Thyroid gland (tissue), 4 donors: ENCODE results near the gene CCDC90B.

Source experiments
- CTCF ChIP-seq, 6 experiments: fragments of 200-600 bp in 3 of 6; fragments of 450-650 bp in 3 of 6; sonication (generic) in 3 of 6; IDR thresholded peaks; one replicate each; pipeline ENCODE4 v1.5.1; 2016 to 2019; ENCODE audit warnings: antibody characterized with exemption in 6 of 6, mild to moderate bottlenecking in 2 of 6, inconsistent platforms in 1 of 6, moderate library complexity in 1 of 6
- POLR2A ChIP-seq, 2 donors: fragments of 450-650 bp; IDR thresholded peaks; one replicate each; pipeline ENCODE4 v1.6.1; 2017; ENCODE audit warnings: antibody characterized with exemption in 2 of 2, mild to moderate bottlenecking in 2 of 2, moderate library complexity in 1 of 2

- peak in 5 of 6 experiments; percentile 13 to 68 (median 51) for TF ChIP-seq CTCF (IDR thresholded peaks at IDR 0.05)
- TF ChIP-seq POLR2A (IDR thresholded peaks at IDR 0.05): no peak
Observed at GRCh38 chr11:83241291-83241946, 44.7 kb downstream of the CCDC90B start.
